Measurements from ENCODE around the gene HYAL3. TPM values are rescaled to one million over a fixed set of nuclear protein-coding genes. Genes with fewer than 3 reads are reported as not detected.

HYAL3 gene
- total and polyA plus RNA-seq, 5 donors from 2014 or later = 1.8 to 8.3 (median 3.3) TPM

GRCh38 chr3:50341537-50341936 is 42.3 kb upstream of the HYAL3 start:
- H3K36me3 Mint-ChIP-seq = no peaks in the 10 kb centered on the region
- H3K9me3 Mint-ChIP-seq = peaks cover 0 to 3% (median 0%) of the 10 kb centered on the region in 7 donors
- no peaks in the 10 kb centered on the region for H3K27me3 Mint-ChIP-seq
- Histone ChIP-seq H3K27ac (ENCODE audit: insufficient read depth, low read length, poor library complexity, severe bottlenecking) (peak overlapping the region; percentile 81), H3K4me3 (ENCODE audit: low read depth, low read length) (no peak overlapping the region), H3K36me3 (ENCODE audit: control insufficient read depth, insufficient read depth, low read length) (no peaks in the 10 kb centered on the region), H3K27me3 (ENCODE audit: control insufficient read depth, insufficient read depth, low read length) (no peaks in the 10 kb centered on the region), H3K9me3 (ENCODE audit: control insufficient read depth in 2 of 2, low read length in 2 of 2) (no peaks in the 10 kb centered on the region), H3K4me1 (ENCODE audit: control insufficient read depth, insufficient read depth, low read length, poor library complexity, severe bottlenecking) (peaks cover 65% of the 10 kb centered on the region)
- no peak for ATAC-seq (ENCODE audit: low read depth in 2 of 2)
- no peak for DNase-seq
- peaks cover 14 to 70% (median 33%) of the 10 kb centered on the region in 4 donors for H3K4me1 Mint-ChIP-seq
- peak overlapping the region; percentile 83 to 93 (median 86) for H3K27ac Mint-ChIP-seq
- peak overlapping the region; percentile 82 to 97 (median 90) for H3K4me3 Mint-ChIP-seq

GRCh38 chr3:50340448-50341329 is 41.5 kb upstream of the HYAL3 start, which contains the start of gene RASSF1:
Gene RASSF1 (minus strand): TSS chr3:50340836. CDS start chr3:50340805, 31 bp downstream.
- H3K4me3 ChIP-seq (ENCODE audit: low read depth, low read length) = peak within 1 kb of the TSS; percentile 83
- no peaks in the 10 kb centered on the region for H3K36me3 ChIP-seq (ENCODE audit: control insufficient read depth, insufficient read depth, low read length)
- no peaks in the 10 kb centered on the region for H3K27me3 ChIP-seq (ENCODE audit: control insufficient read depth, insufficient read depth, low read length)
- peaks cover 20 to 70% (median 37%) of the 10 kb centered on the region in 4 donors for H3K4me1 Mint-ChIP-seq
- H3K4me3 Mint-ChIP-seq = peak within 1 kb of the TSS; percentile 90 to 97 (median 94)
- H3K27ac ChIP-seq (ENCODE audit: insufficient read depth, low read length, poor library complexity, severe bottlenecking) = peak within 1 kb of the TSS; percentile 81
- ATAC-seq (ENCODE audit: low read depth in 2 of 2) (peak in 1 of 2 donors; percentile 9), DNase-seq (peak; percentile 50 to 91 (median 62))
- H3K36me3 Mint-ChIP-seq = no peaks in the 10 kb centered on the region
- H3K9me3 Mint-ChIP-seq = peaks cover 0 to 3% (median 0%) of the 10 kb centered on the region in 7 donors
- peaks cover 69% of the 10 kb centered on the region for H3K4me1 ChIP-seq (ENCODE audit: control insufficient read depth, insufficient read depth, low read length, poor library complexity, severe bottlenecking)
- H3K27ac Mint-ChIP-seq = peak within 1 kb of the TSS; percentile 93 to 98 (median 93)
- H3K9me3 ChIP-seq (ENCODE audit: control insufficient read depth in 2 of 2, low read length in 2 of 2) = no peaks in the 10 kb centered on the region
- H3K27me3 Mint-ChIP-seq = no peaks in the 10 kb centered on the region

GRCh38 chr3:50340147-50340447 is 40.9 kb upstream of the HYAL3 start:
- no peaks in the 10 kb centered on the region for H3K36me3 ChIP-seq (ENCODE audit: control insufficient read depth, insufficient read depth, low read length)
- H3K27me3 ChIP-seq (ENCODE audit: control insufficient read depth, insufficient read depth, low read length) = no peaks in the 10 kb centered on the region
- H3K4me3 ChIP-seq (ENCODE audit: low read depth, low read length) = peak overlapping the region; percentile 83
- Mint-ChIP-seq H3K27me3 (no peaks in the 10 kb centered on the region), H3K27ac (peak overlapping the region; percentile 90 to 98 (median 93)), H3K9me3 (peaks cover 0 to 3% (median 0%) of the 10 kb centered on the region in 7 donors), H3K36me3 (no peaks in the 10 kb centered on the region), H3K4me3 (peak overlapping the region; percentile 90 to 97 (median 94)), H3K4me1 (peaks cover 20 to 73% (median 39%) of the 10 kb centered on the region in 4 donors)
- peaks cover 67% of the 10 kb centered on the region for H3K4me1 ChIP-seq (ENCODE audit: control insufficient read depth, insufficient read depth, low read length, poor library complexity, severe bottlenecking)
- DNase-seq = no peak
- peak overlapping the region; percentile 81 for H3K27ac ChIP-seq (ENCODE audit: insufficient read depth, low read length, poor library complexity, severe bottlenecking)
- no peaks in the 10 kb centered on the region for H3K9me3 ChIP-seq (ENCODE audit: control insufficient read depth in 2 of 2, low read length in 2 of 2)
- no peak for ATAC-seq (ENCODE audit: low read depth in 2 of 2)

GRCh38 chr3:50339485-50340146 is 40.4 kb upstream of the HYAL3 start:
- ATAC-seq (ENCODE audit: low read depth in 2 of 2) (no peak), DNase-seq (no peak)
- H3K9me3 Mint-ChIP-seq = peaks cover 0 to 3% (median 0%) of the 10 kb centered on the region in 7 donors
- H3K9me3 ChIP-seq (ENCODE audit: control insufficient read depth in 2 of 2, low read length in 2 of 2) = no peaks in the 10 kb centered on the region
- H3K36me3 Mint-ChIP-seq = no peaks in the 10 kb centered on the region
- no peaks in the 10 kb centered on the region for H3K27me3 Mint-ChIP-seq
- peak overlapping the region; percentile 90 to 98 (median 93) for H3K27ac Mint-ChIP-seq
- H3K4me3 Mint-ChIP-seq = peak overlapping the region; percentile 90 to 97 (median 94)
- H3K27ac ChIP-seq (ENCODE audit: insufficient read depth, low read length, poor library complexity, severe bottlenecking) = peak overlapping the region; percentile 81
- H3K4me1 ChIP-seq (ENCODE audit: control insufficient read depth, insufficient read depth, low read length, poor library complexity, severe bottlenecking) = peaks cover 67% of the 10 kb centered on the region
- H3K4me1 Mint-ChIP-seq = peaks cover 20 to 72% (median 40%) of the 10 kb centered on the region in 4 donors
- no peaks in the 10 kb centered on the region for H3K27me3 ChIP-seq (ENCODE audit: control insufficient read depth, insufficient read depth, low read length)
- H3K36me3 ChIP-seq (ENCODE audit: control insufficient read depth, insufficient read depth, low read length) = no peaks in the 10 kb centered on the region
- H3K4me3 ChIP-seq (ENCODE audit: low read depth, low read length) = peak overlapping the region; percentile 83

GRCh38 chr3:50338965-50339364 is 39.8 kb upstream of the HYAL3 start:
- H3K36me3 ChIP-seq (ENCODE audit: control insufficient read depth, insufficient read depth, low read length) = no peaks in the 10 kb centered on the region
- Mint-ChIP-seq H3K36me3 (no peaks in the 10 kb centered on the region), H3K9me3 (peaks cover 0 to 3% (median 0%) of the 10 kb centered on the region in 7 donors), H3K27me3 (no peaks in the 10 kb centered on the region), H3K27ac (peak overlapping the region; percentile 93 to 98 (median 98)), H3K4me3 (peak overlapping the region; percentile 90 to 97 (median 94)), H3K4me1 (peaks cover 20 to 77% (median 44%) of the 10 kb centered on the region in 4 donors)
- H3K4me3 ChIP-seq (ENCODE audit: low read depth, low read length) = peak overlapping the region; percentile 88
- peaks cover 74% of the 10 kb centered on the region for H3K4me1 ChIP-seq (ENCODE audit: control insufficient read depth, insufficient read depth, low read length, poor library complexity, severe bottlenecking)
- DNase-seq = no peak
- no peaks in the 10 kb centered on the region for H3K9me3 ChIP-seq (ENCODE audit: control insufficient read depth in 2 of 2, low read length in 2 of 2)
- peak overlapping the region; percentile 96 for H3K27ac ChIP-seq (ENCODE audit: insufficient read depth, low read length, poor library complexity, severe bottlenecking)
- ATAC-seq (ENCODE audit: low read depth in 2 of 2) = no peak
- no peaks in the 10 kb centered on the region for H3K27me3 ChIP-seq (ENCODE audit: control insufficient read depth, insufficient read depth, low read length)

- H3K4me3 ChIP-seq (ENCODE audit: low read depth, low read length) = peak overlapping the region; percentile 92
- peaks cover 78% of the 10 kb centered on the region for H3K4me1 ChIP-seq (ENCODE audit: control insufficient read depth, insufficient read depth, low read length, poor library complexity, severe bottlenecking)
- peak overlapping the region; percentile 93 to 98 (median 98) for H3K27ac Mint-ChIP-seq
Observed at GRCh38 chr3:50337175-50337861, 38.1 kb upstream of the HYAL3 start.

More at GRCh38 chr3:50337175-50337861, 38.1 kb upstream of the HYAL3 start:
- peak overlapping the region; percentile 96 for H3K27ac ChIP-seq (ENCODE audit: insufficient read depth, low read length, poor library complexity, severe bottlenecking)
- Mint-ChIP-seq H3K36me3 (no peaks in the 10 kb centered on the region), H3K9me3 (peaks cover 0 to 3% (median 0%) of the 10 kb centered on the region in 7 donors), H3K27me3 (no peaks in the 10 kb centered on the region), H3K4me1 (peaks cover 20 to 79% (median 48%) of the 10 kb centered on the region in 4 donors), H3K4me3 (peak overlapping the region; percentile 90 to 97 (median 94))
- DNase-seq (peak; percentile 88 to 99 (median 91)), ATAC-seq (ENCODE audit: low read depth in 2 of 2) (peak; percentile 77 to 80)
- no peaks in the 10 kb centered on the region for H3K9me3 ChIP-seq (ENCODE audit: control insufficient read depth in 2 of 2, low read length in 2 of 2)
- no peaks in the 10 kb centered on the region for H3K27me3 ChIP-seq (ENCODE audit: control insufficient read depth, insufficient read depth, low read length)
- H3K36me3 ChIP-seq (ENCODE audit: control insufficient read depth, insufficient read depth, low read length) = peaks cover 2% of the 10 kb centered on the region

Measured in CD4-positive, CD25-positive, alpha-beta regulatory T cell (primary cell).